Glutamatergic neuron (in vitro differentiated cells): ENCODE measurements around the gene CHST8. TPM values are rescaled to one million over a fixed set of nuclear protein-coding genes. Genes with fewer than 3 reads are reported as not detected.
"Not testable (repeated sequence)": the region's sequence is repeated elsewhere in the genome, so short reads cannot be mapped to it uniquely, and the experiment has no call there.

ENCODE experiments used
- DNase-seq: peaks from one replicate; pipeline ENCODE4 v3.0.0; 2022
- H3K27ac Mint-ChIP-seq: one replicate; pipeline ENCODE4 v1.8.0; 2020; ENCODE audit warnings: mild to moderate bottlenecking, mixed read lengths, inconsistent platforms; ENCODE audit not compliant: unreplicated experiment
- H3K27me3 Mint-ChIP-seq: one replicate; pipeline ENCODE4 v1.8.0; 2020; ENCODE audit warnings: mild to moderate bottlenecking, moderate library complexity, mixed read lengths, inconsistent platforms; ENCODE audit not compliant: unreplicated experiment
- H3K36me3 Mint-ChIP-seq: one replicate; pipeline ENCODE4 v1.8.0; 2020; ENCODE audit warnings: mild to moderate bottlenecking, mixed read lengths, inconsistent platforms; ENCODE audit not compliant: unreplicated experiment
- H3K4me1 Mint-ChIP-seq: one replicate; pipeline ENCODE4 v1.8.0; 2020; ENCODE audit warnings: mild to moderate bottlenecking, low read depth, mixed read lengths, inconsistent platforms; ENCODE audit not compliant: unreplicated experiment
- H3K4me3 Mint-ChIP-seq: one replicate; pipeline ENCODE4 v1.8.0; 2020; ENCODE audit warnings: mild to moderate bottlenecking, mixed read lengths, inconsistent platforms; ENCODE audit not compliant: unreplicated experiment
- H3K9me3 Mint-ChIP-seq: one replicate; pipeline ENCODE4 v1.8.0; 2020; ENCODE audit warnings: mild to moderate bottlenecking, moderate library complexity, mixed read lengths, inconsistent platforms; ENCODE audit not compliant: unreplicated experiment
- total RNA-seq: library from RNA; stranded (reverse); fragmentation: NEBNext Ultra II Directional; extraction: Animal tissue kit (Norgen Biotek cat#: 25700); gene quantifications from one replicate; pipeline ENCODE4 v1.2.1, GENCODE V29; 2021; ENCODE audit not compliant: unreplicated experiment
- TF ChIP-seq, protein P1 (sequence below): fragments of 200-600 bp; sonication (generic); IDR thresholded peaks from one replicate; pipeline ENCODE4 v1.5.0; 2021; ENCODE audit not compliant: partially characterized antibody, unreplicated experiment

The CHST8 gene
- total RNA-seq, 1 donor from 2014 or later, result 235 TPM

DNA sequence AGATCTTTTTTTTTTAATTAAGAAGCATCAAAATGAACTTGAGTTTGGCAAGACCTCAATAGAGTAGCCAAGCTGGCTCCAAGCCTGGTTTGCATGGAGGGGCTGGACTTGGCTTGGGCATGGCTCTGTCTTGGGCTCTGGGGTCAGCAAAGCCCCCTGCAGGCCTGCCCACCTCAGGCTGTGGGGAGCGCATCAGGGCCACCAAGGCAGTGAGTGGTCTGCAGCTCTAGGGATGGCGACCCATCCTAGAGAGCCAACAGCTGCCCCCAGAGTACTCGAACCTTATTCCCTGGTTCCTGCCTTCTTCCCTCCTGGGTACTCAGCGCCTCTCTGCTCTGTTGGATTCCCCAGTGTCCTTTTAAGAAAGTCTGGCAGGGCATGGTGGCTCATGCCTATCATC lies 5.4 kb upstream of the CHST8 start:
- no peak overlapping the region for H3K4me3 Mint-ChIP-seq

GRCh38 chr19:33616857-33617256 lies 4.9 kb upstream of the CHST8 start:
- H3K9me3 Mint-ChIP-seq, result peaks cover 21% of the 10 kb centered on the region
- H3K4me3 Mint-ChIP-seq, result no peak overlapping the region
- H3K27me3 Mint-ChIP-seq, result peaks cover 3% of the 10 kb centered on the region
- TF ChIP-seq, protein P1, sequence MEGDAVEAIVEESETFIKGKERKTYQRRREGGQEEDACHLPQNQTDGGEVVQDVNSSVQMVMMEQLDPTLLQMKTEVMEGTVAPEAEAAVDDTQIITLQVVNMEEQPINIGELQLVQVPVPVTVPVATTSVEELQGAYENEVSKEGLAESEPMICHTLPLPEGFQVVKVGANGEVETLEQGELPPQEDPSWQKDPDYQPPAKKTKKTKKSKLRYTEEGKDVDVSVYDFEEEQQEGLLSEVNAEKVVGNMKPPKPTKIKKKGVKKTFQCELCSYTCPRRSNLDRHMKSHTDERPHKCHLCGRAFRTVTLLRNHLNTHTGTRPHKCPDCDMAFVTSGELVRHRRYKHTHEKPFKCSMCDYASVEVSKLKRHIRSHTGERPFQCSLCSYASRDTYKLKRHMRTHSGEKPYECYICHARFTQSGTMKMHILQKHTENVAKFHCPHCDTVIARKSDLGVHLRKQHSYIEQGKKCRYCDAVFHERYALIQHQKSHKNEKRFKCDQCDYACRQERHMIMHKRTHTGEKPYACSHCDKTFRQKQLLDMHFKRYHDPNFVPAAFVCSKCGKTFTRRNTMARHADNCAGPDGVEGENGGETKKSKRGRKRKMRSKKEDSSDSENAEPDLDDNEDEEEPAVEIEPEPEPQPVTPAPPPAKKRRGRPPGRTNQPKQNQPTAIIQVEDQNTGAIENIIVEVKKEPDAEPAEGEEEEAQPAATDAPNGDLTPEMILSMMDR, result no peak
- H3K36me3 Mint-ChIP-seq, result no peaks in the 10 kb centered on the region
- peaks cover 43% of the 10 kb centered on the region for H3K4me1 Mint-ChIP-seq
- no peak for DNase-seq
- no peak overlapping the region for H3K27ac Mint-ChIP-seq

More for the DNA sequence above, 5.4 kb upstream of the CHST8 start:
- no peak for DNase-seq
- H3K27ac Mint-ChIP-seq, result no peak overlapping the region
- peaks cover 7% of the 10 kb centered on the region for H3K27me3 Mint-ChIP-seq
- H3K4me1 Mint-ChIP-seq, result peaks cover 45% of the 10 kb centered on the region
- peaks cover 5% of the 10 kb centered on the region for H3K36me3 Mint-ChIP-seq
- peaks cover 21% of the 10 kb centered on the region for H3K9me3 Mint-ChIP-seq
- TF ChIP-seq, protein P1, result no peak

- DNase-seq, H3K4me3 Mint-ChIP-seq, H3K27me3 Mint-ChIP-seq, H3K27ac Mint-ChIP-seq, H3K36me3 Mint-ChIP-seq: not testable (repeated sequence)
- Mint-ChIP-seq H3K9me3 (peaks cover 20% of the 10 kb centered on the region), H3K4me1 (peaks cover 31% of the 10 kb centered on the region)
Measured at GRCh38 chr19:33618363-33618762, 3.4 kb upstream of the CHST8 start.

GRCh38 chr19:33618884-33619283 lies 2.9 kb upstream of the CHST8 start:
- Mint-ChIP-seq H3K36me3 (no peaks in the 10 kb centered on the region), H3K4me3 (no peak overlapping the region), H3K4me1 (peaks cover 26% of the 10 kb centered on the region), H3K27ac (no peak overlapping the region), H3K9me3 (peaks cover 20% of the 10 kb centered on the region), H3K27me3 (peaks cover 8% of the 10 kb centered on the region)
- TF ChIP-seq, protein P1, result no peak
- DNase-seq, result no peak

GRCh38 chr19:33620611-33621010 lies 1.1 kb upstream of the CHST8 start:
- no peak for DNase-seq
- H3K4me3 Mint-ChIP-seq, result peak overlapping the region; percentile 82
- TF ChIP-seq, protein P1, result no peak
- H3K9me3 Mint-ChIP-seq, result peaks cover 18% of the 10 kb centered on the region
- H3K27me3 Mint-ChIP-seq, result peaks cover 14% of the 10 kb centered on the region
- peaks cover 28% of the 10 kb centered on the region for H3K4me1 Mint-ChIP-seq
- H3K27ac Mint-ChIP-seq, result no peak overlapping the region
- no peaks in the 10 kb centered on the region for H3K36me3 Mint-ChIP-seq
